NT2/D1 (cell line): ENCODE data around the gene ASAP2.

ENCODE experiments used
- YY1 ChIP-seq: IDR thresholded peaks from 2 replicates; pipeline ENCODE4 v1.6.1; 2011; ENCODE audit not compliant: insufficient read length, insufficient read depth
- ZNF274 ChIP-seq: IDR thresholded peaks from 2 replicates; pipeline ENCODE4 v1.6.1; 2011; ENCODE audit warnings: mild to moderate bottlenecking, low read depth, low read length

DNA sequence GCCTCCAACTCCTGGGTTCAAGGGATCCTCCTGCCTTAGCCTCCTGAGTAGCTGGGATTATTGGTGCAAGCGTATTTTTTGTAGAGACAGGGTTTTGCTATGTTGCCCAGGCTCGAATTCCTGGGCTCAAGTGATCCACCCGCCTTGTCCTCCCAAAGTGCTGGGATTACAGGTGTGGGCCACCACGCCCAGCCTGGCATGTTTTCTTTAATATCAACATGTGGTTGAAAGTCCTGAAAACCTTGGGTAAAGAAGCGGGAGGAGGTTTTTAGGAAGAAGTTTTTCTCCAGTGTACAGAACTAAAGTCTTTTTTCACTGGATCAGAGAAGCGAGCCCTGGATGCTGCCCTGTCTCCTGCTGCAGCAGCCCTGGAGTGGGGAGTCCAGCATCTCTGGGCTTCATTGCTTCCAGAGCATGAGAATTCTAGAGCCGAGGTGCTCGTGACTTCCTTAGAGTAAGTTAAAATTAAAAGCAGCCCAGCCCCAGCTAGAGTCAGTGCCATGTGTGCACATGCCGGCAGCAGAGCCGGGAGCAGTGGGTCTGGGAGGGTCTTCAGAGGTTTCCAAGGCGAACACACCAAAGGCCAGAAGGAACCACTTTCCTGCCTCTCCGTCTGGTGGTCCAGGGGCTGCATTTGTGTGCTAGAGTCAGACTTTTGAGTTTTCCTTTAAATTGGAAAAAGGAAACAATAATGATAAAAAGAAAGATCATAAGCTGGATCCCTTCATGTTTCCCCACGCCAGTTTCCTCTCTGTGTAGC is 185.5 kb downstream of the ASAP2 start:
- TF ChIP-seq YY1 (no peak), ZNF274 (no peak)
